A673 (cell line): Measurements from ENCODE around the gene PROSER2. TPM values are rescaled to one million over a fixed set of nuclear protein-coding genes. Genes with fewer than 3 reads are reported as not detected.

ENCODE experiments used
- BruUV-seq: library from RNA; stranded (reverse); fragments of 400-500 nt; replicated peaks from 2 replicates; lab custom pipeline; 2021; lab: Mats Ljungman, UMichigan
- CTCF ChIA-PET: fragments of 300-600 bp; sonication (Branson Sonifier 250); formaldehyde crosslinking; loops from one replicate; lab custom pipeline; 2022; ENCODE audit warnings: antibody characterized with exemption; lab: Charles Lee
- POLR2A ChIA-PET: fragments of 300-600 bp; sonication (Branson Sonifier 250); formaldehyde crosslinking; loops from one replicate; lab custom pipeline; 2022; ENCODE audit warnings: antibody characterized with exemption; ENCODE audit not compliant: low non-redundant PET; lab: Charles Lee
- DNase-seq: peaks from one replicate; pipeline ENCODE4 v3.0.0-alpha.2; 2015; ENCODE audit warnings: low spot score
- H3K27ac ChIP-seq: fragments of 200-600 bp; sonication (generic); 2 replicates; pipeline ENCODE4 v1.5.1; 2016; ENCODE audit warnings: mixed run types, low read depth, mild to moderate bottlenecking, mixed read lengths, antibody characterized with exemption, low read length; ENCODE audit not compliant: poor library complexity, severe bottlenecking
- H3K27me3 ChIP-seq: fragments of 200-600 bp; sonication (generic); replicated peaks from 2 replicates; pipeline ENCODE4 v1.6.1; 2017; ENCODE audit warnings: mixed run types, low read depth, mild to moderate bottlenecking, mixed read lengths, antibody characterized with exemption, low read length; ENCODE audit not compliant: insufficient read depth, poor library complexity
- H3K36me3 ChIP-seq: fragments of 200-600 bp; sonication (generic); 2 replicates; pipeline ENCODE4 v1.6.1; 2016; ENCODE audit warnings: mixed run types, mild to moderate bottlenecking, mixed read lengths, antibody characterized with exemption, low read length; ENCODE audit not compliant: insufficient read depth, poor library complexity, severe bottlenecking
- H3K4me1 ChIP-seq: fragments of 200-600 bp; sonication (generic); 2 replicates; pipeline ENCODE4 v1.6.1; 2017; ENCODE audit warnings: mixed run types, mild to moderate bottlenecking, mixed read lengths, antibody characterized with exemption, low read length; ENCODE audit not compliant: insufficient read depth, poor library complexity, severe bottlenecking
- H3K4me3 ChIP-seq: fragments of 200-600 bp; sonication (generic); 2 replicates; pipeline ENCODE4 v1.5.1; 2016; ENCODE audit warnings: low read depth, mixed run types, mild to moderate bottlenecking, mixed read lengths, low read length; ENCODE audit not compliant: poor library complexity, severe bottlenecking
- H3K9me3 ChIP-seq: fragments of 200-600 bp; sonication (generic); 2 replicates; pipeline ENCODE4 v1.6.1; 2016; ENCODE audit warnings: mixed run types, low read depth, mild to moderate bottlenecking, mixed read lengths, antibody characterized with exemption, low read length; ENCODE audit not compliant: poor library complexity, severe bottlenecking
- EZH2 ChIP-seq: fragments of 200-600 bp; sonication (generic); IDR thresholded peaks from 2 replicates; pipeline ENCODE4 v1.6.1; 2017; ENCODE audit warnings: borderline replicate concordance, low read depth, mild to moderate bottlenecking, mixed read lengths, antibody characterized with exemption, low read length; ENCODE audit not compliant: poor library complexity, severe bottlenecking
- intact Hi-C: fragments of 100-400 bp; cut with micrococcal nuclease; formaldehyde crosslinking; loops from one replicate; pipeline ENCODE4 v1.10.0; 2022; ENCODE audit not compliant: unreplicated experiment
- total RNA-seq: library from RNA; stranded (reverse); gene quantifications from 2 replicates; pipeline ENCODE4 v1.2.3, GENCODE V29; 2021
- TF ChIP-seq, protein P1 (sequence below): fragments of 300-800, 200-600 bp; sonication (generic); conservative IDR thresholded peaks from 2 replicates; pipeline ENCODE4 v1.5.1; 2017; ENCODE audit warnings: low read depth, mild to moderate bottlenecking, antibody characterized with exemption, low read length, moderate library complexity, mixed read lengths

The PROSER2 gene
- total RNA-seq, 1 experiment from 2014 or later, result 40.4 TPM

DNA sequence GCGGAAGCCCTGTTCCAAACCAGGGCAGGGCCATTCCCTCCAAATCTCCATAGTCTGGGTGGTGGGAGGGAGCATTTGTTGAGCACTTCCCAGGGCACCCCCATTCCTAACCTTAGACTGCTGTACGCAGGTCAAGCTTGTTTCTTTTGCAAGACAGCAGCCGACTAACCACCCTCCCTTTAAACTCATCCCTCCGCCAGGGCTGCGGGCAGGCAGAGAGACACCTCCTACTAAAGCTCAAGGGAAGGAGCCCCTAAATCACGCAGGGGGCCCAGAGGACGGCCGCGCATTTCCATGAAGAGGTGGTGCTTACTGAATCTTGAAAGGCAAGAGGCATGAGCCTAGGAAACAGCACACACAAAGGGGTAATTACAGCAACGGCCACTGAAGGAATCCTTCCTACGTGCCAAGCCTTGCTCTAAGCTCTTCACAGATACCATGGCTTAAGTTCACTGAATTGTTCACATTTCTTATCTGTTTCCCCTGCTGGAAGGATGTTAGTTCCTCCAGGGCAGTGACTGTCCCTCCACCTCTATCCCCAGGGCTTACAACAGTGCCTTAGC, 90.0 kb downstream of the PROSER2 start:
- BruUV-seq, result no TSS peak
- TF ChIP-seq EZH2, result no peak
- TF ChIP-seq, protein P1, sequence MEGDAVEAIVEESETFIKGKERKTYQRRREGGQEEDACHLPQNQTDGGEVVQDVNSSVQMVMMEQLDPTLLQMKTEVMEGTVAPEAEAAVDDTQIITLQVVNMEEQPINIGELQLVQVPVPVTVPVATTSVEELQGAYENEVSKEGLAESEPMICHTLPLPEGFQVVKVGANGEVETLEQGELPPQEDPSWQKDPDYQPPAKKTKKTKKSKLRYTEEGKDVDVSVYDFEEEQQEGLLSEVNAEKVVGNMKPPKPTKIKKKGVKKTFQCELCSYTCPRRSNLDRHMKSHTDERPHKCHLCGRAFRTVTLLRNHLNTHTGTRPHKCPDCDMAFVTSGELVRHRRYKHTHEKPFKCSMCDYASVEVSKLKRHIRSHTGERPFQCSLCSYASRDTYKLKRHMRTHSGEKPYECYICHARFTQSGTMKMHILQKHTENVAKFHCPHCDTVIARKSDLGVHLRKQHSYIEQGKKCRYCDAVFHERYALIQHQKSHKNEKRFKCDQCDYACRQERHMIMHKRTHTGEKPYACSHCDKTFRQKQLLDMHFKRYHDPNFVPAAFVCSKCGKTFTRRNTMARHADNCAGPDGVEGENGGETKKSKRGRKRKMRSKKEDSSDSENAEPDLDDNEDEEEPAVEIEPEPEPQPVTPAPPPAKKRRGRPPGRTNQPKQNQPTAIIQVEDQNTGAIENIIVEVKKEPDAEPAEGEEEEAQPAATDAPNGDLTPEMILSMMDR, result no peak
- intact Hi-C loops, result no loop called here
- Histone ChIP-seq H3K36me3 (no peaks in the 10 kb centered on the region), H3K27ac (no peak overlapping the region), H3K27me3 (no peaks in the 10 kb centered on the region), H3K4me3 (no peak overlapping the region), H3K9me3 (no peaks in the 10 kb centered on the region), H3K4me1 (no peaks in the 10 kb centered on the region)
- ChIA-PET POLR2A (no interaction called here), CTCF (no interaction called here)
- DNase-seq, result no peak

DNA sequence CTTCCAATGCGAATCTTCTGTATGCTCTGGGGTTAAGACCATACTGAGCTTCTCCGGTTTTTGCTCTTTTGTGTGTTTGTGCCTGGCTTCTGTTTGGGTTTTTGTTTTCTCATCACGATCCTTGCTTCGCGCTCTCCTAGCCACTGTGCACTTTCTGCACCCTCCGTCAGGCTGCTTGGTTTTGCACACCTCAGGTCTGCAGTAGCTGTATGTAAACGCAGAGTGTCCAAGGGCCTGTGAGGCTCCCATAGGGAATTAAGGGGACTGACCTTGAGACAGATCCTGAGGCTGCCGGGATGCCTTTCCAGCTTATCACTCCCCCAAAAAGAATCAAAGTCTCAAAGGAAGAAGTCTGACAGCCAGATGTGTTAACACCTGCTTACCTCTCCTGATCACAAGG, 95.2 kb downstream of the PROSER2 start:
- Histone ChIP-seq H3K27me3 (no peaks in the 10 kb centered on the region), H3K4me3 (no peak overlapping the region), H3K4me1 (no peaks in the 10 kb centered on the region), H3K27ac (no peak overlapping the region), H3K36me3 (peaks cover 26% of the 10 kb centered on the region), H3K9me3 (no peaks in the 10 kb centered on the region)
- POLR2A ChIA-PET, result no interaction called here
- intact Hi-C loops, result no loop called here
- BruUV-seq, result no TSS peak
- CTCF ChIA-PET, result no interaction called here
- no peak for DNase-seq
- TF ChIP-seq EZH2, result no peak
- TF ChIP-seq, protein P1, result no peak

DNA sequence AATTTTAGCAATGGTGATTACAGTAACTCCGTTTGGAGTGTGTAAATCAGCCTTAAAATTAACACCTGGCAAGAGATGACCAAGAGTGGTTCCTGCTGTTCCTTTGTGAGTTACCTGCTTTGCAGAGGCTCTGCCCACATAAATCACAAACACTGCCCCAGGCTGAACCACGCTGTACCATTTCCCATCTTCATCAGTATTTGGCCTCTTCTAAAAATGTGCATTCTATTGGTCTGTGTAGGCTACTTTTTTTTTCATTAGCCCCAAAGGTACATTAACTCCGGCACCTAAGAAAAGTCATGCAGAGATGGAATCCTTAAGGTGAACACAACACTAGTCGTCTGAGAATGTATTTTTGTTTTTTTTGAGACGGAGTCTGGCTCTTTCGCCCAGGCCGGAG, 96.1 kb downstream of the PROSER2 start:
- POLR2A ChIA-PET, result no interaction called here
- Histone ChIP-seq H3K4me3 (no peak overlapping the region), H3K36me3 (peaks cover 26% of the 10 kb centered on the region), H3K27me3 (no peaks in the 10 kb centered on the region), H3K4me1 (no peaks in the 10 kb centered on the region), H3K9me3 (no peaks in the 10 kb centered on the region), H3K27ac (no peak overlapping the region)
- DNase-seq, result no peak
- CTCF ChIA-PET, result no interaction called here
- no TSS peak for BruUV-seq
- TF ChIP-seq EZH2, result no peak
- TF ChIP-seq, protein P1, result no peak
- intact Hi-C loops, result no loop called here

Other genes starting within 250 kb of the PROSER2 start
- gene USP6NL, start 211.7 kb upstream of the PROSER2 start, total RNA-seq, result 38.7 and 40.0 TPM in 2 replicates
- gene ECHDC3, start 81.0 kb upstream of the PROSER2 start, total RNA-seq, result 8.9 and 13.9 TPM in 2 replicates
- gene UPF2, start 219.5 kb downstream of the PROSER2 start, total RNA-seq, result 27.3 and 30.6 TPM in 2 replicates
- gene DHTKD1, start 245.6 kb downstream of the PROSER2 start, total RNA-seq, result 32.4 and 41.2 TPM in 2 replicates